HG02759 (cell line): Measurements from ENCODE around the gene DNAJA1.
"Not testable (repeated sequence)": the region's sequence is repeated elsewhere in the genome, so short reads cannot be mapped to it uniquely, and the experiment has no call there.

ENCODE experiments used
- ATAC-seq: cut with Tn5 transposase; IDR thresholded peaks from one replicate; pipeline ENCODE4 v1.9.1; 2021; ENCODE audit warnings: mild to moderate bottlenecking, moderate library complexity; ENCODE audit not compliant: unreplicated experiment

DNAJA1 gene

GRCh38 chr9:33080534-33080933 is 55.5 kb downstream of the DNAJA1 start:
- ATAC-seq: no peak

- peak; percentile 40 for ATAC-seq
Measured at GRCh38 chr9:33081128-33081851, 56.2 kb downstream of the DNAJA1 start.

GRCh38 chr9:33082128-33082527 is 57.1 kb downstream of the DNAJA1 start:
- ATAC-seq: no peak

GRCh38 chr9:33082538-33083326 is 57.7 kb downstream of the DNAJA1 start:
- ATAC-seq: no peak

GRCh38 chr9:33085672-33086071 is 60.6 kb downstream of the DNAJA1 start:
- not testable (repeated sequence) for ATAC-seq
